IPS-18c (cell line): Measurements from ENCODE around the gene ADCK2.
A peak's percentile ranks its signal among the peaks of the same experiment; 100 is the strongest.
"Not testable (repeated sequence)": the region's sequence is repeated elsewhere in the genome, so short reads cannot be mapped to it uniquely, and the experiment has no call there.

Experiments
- H3K4me3 ChIP-seq: 2 replicates; pipeline ENCODE4 v1.7.0; 2013; ENCODE audit warnings: low read depth, mild to moderate bottlenecking, low read length, moderate library complexity; ENCODE audit not compliant: insufficient read depth
- H3K9me3 ChIP-seq: one replicate; pipeline ENCODE4 v1.6.1; 2013; ENCODE audit warnings: mild to moderate bottlenecking, low read length, moderate library complexity; ENCODE audit not compliant: control insufficient read depth, insufficient read depth

The ADCK2 gene

DNA sequence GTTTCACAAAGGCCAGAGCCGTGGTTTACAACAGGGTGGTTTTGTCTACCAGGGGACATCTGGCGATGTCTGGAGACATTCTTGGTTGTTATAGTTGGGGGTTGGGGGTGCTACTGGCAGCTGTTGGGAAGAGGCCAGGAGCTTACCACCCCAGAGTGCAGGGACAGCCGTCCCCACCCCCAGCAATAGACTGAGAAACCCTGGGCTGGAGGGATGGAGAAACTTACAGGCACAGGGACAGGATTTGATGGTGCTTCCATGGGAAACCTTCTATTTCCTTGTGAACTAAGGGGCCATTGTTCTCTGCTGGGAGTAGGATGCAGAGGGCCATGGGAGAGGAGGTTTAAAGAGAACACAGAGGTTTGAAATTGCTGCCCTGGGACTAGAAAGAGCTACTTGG, 10.9 kb downstream of the ADCK2 start:
- Histone ChIP-seq H3K9me3 (no peaks in the 10 kb centered on the region), H3K4me3 (no peak overlapping the region)

DNA sequence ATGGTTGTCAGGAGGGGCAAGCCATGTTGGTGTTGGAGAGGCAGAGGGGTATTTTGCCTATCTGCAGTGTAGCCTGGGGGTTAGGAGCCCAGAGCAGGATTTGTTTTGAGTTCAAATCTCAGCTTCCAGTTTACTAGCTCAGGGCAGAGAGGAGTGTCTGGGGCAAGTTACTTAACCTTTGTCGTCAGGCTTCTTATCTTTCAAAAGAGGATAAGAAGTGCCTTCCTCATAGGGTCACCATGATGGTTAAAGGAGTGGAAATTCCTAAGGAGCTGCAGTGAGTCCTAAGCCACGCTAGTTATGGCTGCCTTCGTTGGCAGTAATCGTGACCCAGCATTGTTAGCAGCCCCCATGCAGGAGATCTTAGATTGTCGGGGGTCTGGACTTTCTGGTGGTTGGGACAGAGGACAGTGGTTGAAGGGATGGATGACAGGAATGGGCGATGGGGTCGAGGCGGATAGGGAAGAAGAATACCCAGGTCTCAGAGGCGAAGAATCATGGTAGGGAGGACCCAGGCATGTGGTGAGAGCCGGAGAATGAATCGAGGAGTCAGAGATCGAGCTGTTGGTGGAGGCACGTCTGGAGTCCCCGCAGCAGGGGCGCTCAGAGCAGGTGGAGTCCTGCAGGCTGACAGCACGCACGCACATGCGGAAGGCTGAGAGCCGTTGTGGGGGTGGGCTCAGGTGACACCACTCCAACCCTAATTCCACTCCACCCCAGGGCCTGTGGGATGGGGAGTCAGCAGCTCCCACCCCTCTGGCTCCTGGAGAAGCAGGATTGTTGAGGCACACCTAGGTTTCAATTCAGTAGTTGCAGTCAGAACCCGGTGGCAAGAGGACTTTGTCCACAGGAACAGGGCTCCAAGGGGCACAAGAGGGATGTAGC, 11.6 kb downstream of the ADCK2 start:
- no peak overlapping the region for H3K4me3 ChIP-seq

DNA sequence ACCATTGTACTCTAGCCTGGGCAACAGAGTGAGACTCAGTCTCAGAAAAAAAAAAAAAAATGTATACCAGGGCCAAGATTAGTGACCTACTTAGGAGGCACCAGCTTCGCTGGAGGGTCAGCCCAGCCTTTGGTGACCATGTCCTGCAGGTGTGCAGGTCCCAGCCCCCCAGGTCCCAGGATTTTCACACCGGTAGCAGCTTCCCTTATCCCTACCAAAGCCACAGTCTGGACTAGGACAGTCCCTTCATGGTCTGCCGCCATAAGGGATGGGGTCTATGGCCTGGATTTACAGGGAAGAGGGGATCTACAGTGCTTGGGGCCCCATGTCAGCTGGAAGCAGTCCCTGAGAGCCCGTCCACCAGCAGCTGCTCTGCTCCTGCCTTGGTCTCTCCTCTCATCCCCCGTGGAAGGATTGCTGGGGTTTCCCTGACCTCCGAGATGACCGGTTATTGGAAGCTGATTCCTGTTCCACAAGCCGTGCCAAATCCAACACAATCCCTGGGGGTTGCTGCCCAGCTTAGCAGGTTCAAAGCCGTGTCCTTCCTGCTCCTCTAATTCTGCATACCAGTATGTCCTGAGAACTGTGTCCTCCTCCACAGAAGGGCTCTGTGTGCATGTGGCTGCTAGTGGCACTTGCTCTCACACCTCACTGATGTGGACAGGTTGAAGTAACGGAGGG, 12.8 kb downstream of the ADCK2 start:
- H3K9me3 ChIP-seq, result no peaks in the 10 kb centered on the region
- H3K4me3 ChIP-seq, result no peak overlapping the region

More for the DNA sequence above, 11.6 kb downstream of the ADCK2 start:
- H3K9me3 ChIP-seq, result no peaks in the 10 kb centered on the region

- Histone ChIP-seq H3K4me3 (no peak overlapping the region), H3K9me3 (no peaks in the 10 kb centered on the region)
These were observed 14.2 kb downstream of the ADCK2 start for GRCh38 chr7:140686921-140687320.

DNA sequence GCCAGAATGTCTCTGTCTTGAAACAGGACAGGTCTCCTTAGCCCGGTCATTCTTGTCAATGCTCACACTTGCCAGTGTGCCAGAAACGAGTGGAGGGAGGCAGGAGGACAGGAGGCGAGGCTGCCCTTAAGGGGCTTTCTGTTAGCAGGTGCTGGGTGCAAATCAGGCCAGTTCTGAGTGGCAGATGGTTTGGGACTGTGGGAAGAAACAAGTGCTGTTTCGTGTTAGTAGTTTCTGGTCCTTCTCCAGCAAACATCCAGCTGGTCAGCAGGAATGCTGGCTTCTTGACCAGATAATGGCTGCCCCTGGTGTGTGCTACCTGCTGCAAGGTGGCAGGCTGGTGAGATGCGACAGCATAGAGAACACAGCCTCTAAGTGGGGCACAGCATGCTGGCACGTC, 15.6 kb downstream of the ADCK2 start:
- Histone ChIP-seq H3K4me3 (no peak overlapping the region), H3K9me3 (no peaks in the 10 kb centered on the region)

GRCh38 chr7:140689199-140690152, 16.7 kb downstream of the ADCK2 start:
- no peaks in the 10 kb centered on the region for H3K9me3 ChIP-seq
- H3K4me3 ChIP-seq, result no peak overlapping the region

- Histone ChIP-seq H3K9me3 (no peaks in the 10 kb centered on the region), H3K4me3 (no peak overlapping the region)
These were observed 18.8 kb downstream of the ADCK2 start for GRCh38 chr7:140691376-140692045.

DNA sequence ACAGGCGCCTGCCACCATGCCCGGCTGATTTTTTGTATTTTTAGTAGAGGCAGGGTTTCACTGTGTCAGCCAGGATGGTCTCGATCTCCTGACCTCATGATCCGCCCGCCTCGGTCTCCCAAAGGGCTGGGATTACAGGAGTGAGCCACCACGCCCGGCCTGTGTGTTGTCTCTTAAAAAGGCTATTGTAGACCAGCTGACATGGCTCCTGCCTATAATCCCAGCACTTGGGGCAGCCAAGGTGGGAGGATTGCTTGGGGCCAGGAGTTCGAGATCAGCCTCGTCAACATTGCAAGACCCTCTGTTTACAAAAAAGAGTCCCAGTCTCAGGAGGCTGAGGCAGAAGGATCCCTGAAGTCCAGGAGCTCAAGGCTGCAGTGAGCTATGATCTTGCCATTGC, 21.1 kb downstream of the ADCK2 start:
- not testable (repeated sequence) for H3K9me3 ChIP-seq, H3K4me3 ChIP-seq

DNA sequence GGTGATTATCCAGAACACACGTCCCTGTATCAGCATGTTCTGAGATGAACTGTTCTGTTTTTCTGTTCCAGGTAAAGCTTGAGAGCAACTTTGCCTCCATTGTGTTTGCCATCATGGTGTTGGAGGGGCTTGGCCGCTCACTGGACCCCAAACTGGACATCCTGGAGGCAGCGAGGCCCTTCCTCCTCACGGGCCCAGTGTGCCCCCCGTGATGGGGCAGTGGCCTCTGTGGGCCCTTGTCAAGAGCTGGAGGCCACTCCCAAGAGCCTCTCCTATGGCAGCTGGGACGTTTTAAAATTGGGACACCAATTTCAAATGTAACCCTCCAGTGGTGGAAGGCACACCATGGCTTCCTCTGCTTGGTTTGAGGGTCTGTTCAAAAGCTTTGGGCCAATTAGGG, 21.8 kb downstream of the ADCK2 start:
- Histone ChIP-seq H3K9me3 (peaks cover 2% of the 10 kb centered on the region), H3K4me3 (no peak overlapping the region)

- Histone ChIP-seq H3K9me3 (peaks cover 2% of the 10 kb centered on the region), H3K4me3 (no peak overlapping the region)
These were observed 22.6 kb downstream of the ADCK2 start for GRCh38 chr7:140695381-140695780.

GRCh38 chr7:140696024-140696679, 23.4 kb downstream of the ADCK2 start:
- Histone ChIP-seq H3K4me3 (peak overlapping the region; percentile 99), H3K9me3 (peaks cover 2% of the 10 kb centered on the region)

DNA sequence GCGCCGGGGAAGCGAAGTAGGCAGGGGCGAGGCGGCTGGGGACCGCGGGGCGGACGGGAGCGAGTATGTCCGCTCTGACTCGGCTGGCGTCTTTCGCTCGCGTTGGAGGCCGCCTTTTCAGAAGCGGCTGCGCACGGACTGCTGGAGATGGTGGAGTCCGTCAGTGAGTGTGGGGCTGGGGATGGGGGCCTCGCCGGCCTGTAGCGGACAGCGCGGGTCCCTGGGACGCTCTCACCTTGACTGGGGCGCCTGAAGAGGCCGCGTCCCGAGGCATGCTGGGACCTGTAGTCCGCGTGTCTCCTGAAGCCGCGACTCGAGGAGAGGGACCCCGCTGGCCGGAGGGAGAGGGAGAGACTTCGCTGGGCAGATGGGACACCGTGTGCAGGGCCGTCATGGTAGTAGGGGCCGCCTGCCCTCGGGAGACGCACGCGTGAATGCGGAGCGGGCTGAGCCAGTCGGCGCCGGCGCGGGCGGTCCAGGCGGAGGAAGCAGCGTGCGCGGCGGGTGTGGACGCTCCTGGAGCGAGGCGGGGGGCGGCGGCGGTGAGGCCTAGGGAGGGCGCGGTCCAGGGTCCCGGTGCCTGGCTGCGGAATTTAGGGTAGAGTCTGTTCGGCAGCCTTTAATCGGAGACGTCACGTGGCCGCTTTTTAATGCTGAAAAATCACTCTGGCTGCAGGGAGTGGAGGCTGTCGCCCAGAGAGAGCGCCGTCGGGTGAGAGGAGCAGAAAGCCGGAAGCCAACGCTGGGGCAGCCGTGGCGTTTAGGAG, 24.1 kb downstream of the ADCK2 start, which contains the start of gene NDUFB2:
Gene NDUFB2, plus strand, starts transcription at position 29 of the 767 bp plus-strand sequence. Its CDS starts 37 bp downstream, at position 66.
- peak within 1 kb of the TSS; percentile 99 for H3K4me3 ChIP-seq
- H3K9me3 ChIP-seq, result peaks cover 2% of the 10 kb centered on the region

DNA sequence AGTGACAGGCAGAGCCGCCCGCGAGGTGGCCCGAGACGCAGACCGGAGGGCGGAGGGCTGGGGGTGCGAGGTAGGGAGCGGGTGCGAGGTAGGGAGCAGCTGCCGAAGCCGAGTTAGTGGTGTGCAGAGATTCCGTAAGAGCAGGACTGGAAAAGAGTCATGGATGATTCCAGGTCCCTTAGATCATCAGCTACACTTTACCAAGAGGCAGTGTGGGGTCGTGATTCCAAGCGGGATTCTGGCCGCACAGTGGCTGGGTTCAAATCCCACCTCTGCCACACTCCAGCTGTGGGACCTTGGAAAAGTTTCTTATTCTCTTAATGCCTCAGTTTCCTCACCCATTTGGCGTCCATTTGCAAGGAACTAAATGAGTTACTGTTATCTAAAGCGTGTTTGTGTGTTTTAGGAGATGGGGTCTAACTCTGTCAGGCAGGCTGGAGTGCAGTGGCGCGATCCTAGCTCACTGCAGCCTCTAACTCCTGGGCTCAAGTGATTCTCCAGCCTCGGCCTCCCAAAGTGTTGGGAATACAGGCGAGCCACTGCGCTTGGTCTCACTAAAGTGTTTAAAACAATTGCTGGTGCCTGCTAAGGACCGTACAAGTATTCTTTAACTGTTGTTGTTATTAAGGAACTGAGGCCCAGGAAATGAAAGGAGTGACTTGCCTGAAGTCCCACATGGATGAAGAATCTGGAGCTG, 24.9 kb downstream of the ADCK2 start:
- peak overlapping the region; percentile 99 for H3K4me3 ChIP-seq
- H3K9me3 ChIP-seq, result peaks cover 2% of the 10 kb centered on the region

GRCh38 chr7:140698477-140698876, 25.7 kb downstream of the ADCK2 start:
- no peak overlapping the region for H3K4me3 ChIP-seq
- peaks cover 2% of the 10 kb centered on the region for H3K9me3 ChIP-seq

DNA sequence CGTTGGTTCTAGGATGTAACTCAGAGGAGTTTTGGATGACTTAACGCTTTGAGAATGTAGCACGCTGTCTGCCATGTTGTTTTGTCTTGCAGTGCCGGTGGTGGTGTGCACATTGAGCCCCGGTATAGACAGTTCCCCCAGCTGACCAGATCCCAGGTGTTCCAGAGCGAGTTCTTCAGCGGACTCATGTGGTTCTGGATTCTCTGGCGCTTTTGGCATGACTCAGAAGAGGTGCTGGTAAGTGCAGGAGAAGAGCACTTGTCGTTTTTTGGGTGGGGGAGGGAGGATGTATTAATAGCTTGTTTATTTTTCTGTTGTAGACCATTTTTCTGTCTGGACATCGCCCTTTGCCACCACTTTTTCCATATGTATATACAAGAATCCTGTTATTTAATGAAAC, 30.0 kb downstream of the ADCK2 start:
- H3K4me3 ChIP-seq, result no peak overlapping the region

More for the DNA sequence above, 30.0 kb downstream of the ADCK2 start:
- H3K9me3 ChIP-seq, result no peaks in the 10 kb centered on the region
